Effector memory CD4-positive, alpha-beta T cell (primary cell): ENCODE measurements around the gene DCXR.

Experiments used
- DNase-seq, 3 donors: peaks; one replicate each; pipeline ENCODE4 v3.0.0-alpha.2; 2020
- H3K27ac ChIP-seq: 2 replicates; pipeline ENCODE4 v1.7.0; 2013; ENCODE audit warnings: mild to moderate bottlenecking, low read length, moderate library complexity; ENCODE audit not compliant: insufficient read depth, poor library complexity, severe bottlenecking
- H3K27me3 ChIP-seq: replicated peaks from 2 replicates; pipeline ENCODE4 v1.7.0; 2013; ENCODE audit warnings: mild to moderate bottlenecking, low read length; ENCODE audit not compliant: insufficient read depth, control insufficient read depth, poor library complexity, severe bottlenecking
- H3K36me3 ChIP-seq: 2 replicates; pipeline ENCODE4 v1.7.0; 2013; ENCODE audit warnings: mild to moderate bottlenecking, low read length, moderate library complexity; ENCODE audit not compliant: control insufficient read depth, insufficient read depth
- H3K4me1 ChIP-seq: 2 replicates; pipeline ENCODE4 v1.7.0; 2013; ENCODE audit warnings: low read length, mild to moderate bottlenecking; ENCODE audit not compliant: control insufficient read depth, insufficient read depth, poor library complexity, severe bottlenecking
- H3K4me3 ChIP-seq: 2 replicates; pipeline ENCODE4 v1.7.0; 2013; ENCODE audit warnings: low read length, low read depth, mild to moderate bottlenecking; ENCODE audit not compliant: insufficient read depth, poor library complexity, severe bottlenecking
- H3K9me3 ChIP-seq: 2 replicates; pipeline ENCODE4 v1.7.0; 2013; ENCODE audit warnings: mild to moderate bottlenecking, low read length, moderate library complexity; ENCODE audit not compliant: control insufficient read depth

The DCXR gene

GRCh38 chr17:82016061-82016874, 21.2 kb downstream of the DCXR start:
- Histone ChIP-seq H3K4me1 (peaks cover under 1% of the 10 kb centered on the region), H3K27ac (no peak overlapping the region), H3K9me3 (no peaks in the 10 kb centered on the region), H3K36me3 (peaks cover 3% of the 10 kb centered on the region), H3K27me3 (no peaks in the 10 kb centered on the region), H3K4me3 (no peak overlapping the region)
- DNase-seq, result no peak

GRCh38 chr17:82015311-82015971, 22.1 kb downstream of the DCXR start:
- no peaks in the 10 kb centered on the region for H3K4me1 ChIP-seq
- H3K4me3 ChIP-seq, result no peak overlapping the region
- H3K27ac ChIP-seq, result no peak overlapping the region
- H3K36me3 ChIP-seq, result peaks cover 3% of the 10 kb centered on the region
- no peaks in the 10 kb centered on the region for H3K27me3 ChIP-seq
- DNase-seq, result no peak
- no peaks in the 10 kb centered on the region for H3K9me3 ChIP-seq

- no peak for DNase-seq
- Histone ChIP-seq H3K9me3 (no peaks in the 10 kb centered on the region), H3K27me3 (no peaks in the 10 kb centered on the region), H3K36me3 (peaks cover 3% of the 10 kb centered on the region), H3K4me3 (no peak overlapping the region), H3K27ac (no peak overlapping the region), H3K4me1 (no peaks in the 10 kb centered on the region)
Measured at GRCh38 chr17:82014971-82015310, 22.6 kb downstream of the DCXR start.

- no peaks in the 10 kb centered on the region for H3K27me3 ChIP-seq
- H3K4me1 ChIP-seq, result no peaks in the 10 kb centered on the region
- peaks cover 3% of the 10 kb centered on the region for H3K36me3 ChIP-seq
- no peak overlapping the region for H3K4me3 ChIP-seq
- H3K9me3 ChIP-seq, result no peaks in the 10 kb centered on the region
- DNase-seq, result no peak
- H3K27ac ChIP-seq, result no peak overlapping the region
Measured at GRCh38 chr17:82014432-82014831, 23.1 kb downstream of the DCXR start.

GRCh38 chr17:82013772-82014321, 23.6 kb downstream of the DCXR start:
- Histone ChIP-seq H3K36me3 (peaks cover 3% of the 10 kb centered on the region), H3K9me3 (no peaks in the 10 kb centered on the region), H3K27ac (no peak overlapping the region), H3K4me3 (no peak overlapping the region), H3K27me3 (no peaks in the 10 kb centered on the region), H3K4me1 (no peaks in the 10 kb centered on the region)
- no peak for DNase-seq

- Histone ChIP-seq H3K36me3 (peaks cover 2% of the 10 kb centered on the region), H3K9me3 (no peaks in the 10 kb centered on the region), H3K4me1 (no peaks in the 10 kb centered on the region), H3K27me3 (no peaks in the 10 kb centered on the region), H3K27ac (no peak overlapping the region), H3K4me3 (no peak overlapping the region)
- no peak for DNase-seq
Measured at GRCh38 chr17:82013341-82013740, 24.2 kb downstream of the DCXR start.

GRCh38 chr17:82012640-82013295, 24.7 kb downstream of the DCXR start:
- Histone ChIP-seq H3K27ac (no peak overlapping the region), H3K9me3 (no peaks in the 10 kb centered on the region), H3K27me3 (no peaks in the 10 kb centered on the region), H3K4me1 (no peaks in the 10 kb centered on the region), H3K36me3 (no peaks in the 10 kb centered on the region), H3K4me3 (no peak overlapping the region)
- DNase-seq, result no peak

- no peak for DNase-seq
- H3K27ac ChIP-seq, result no peak overlapping the region
- no peak overlapping the region for H3K4me3 ChIP-seq
- H3K4me1 ChIP-seq, result no peaks in the 10 kb centered on the region
- H3K36me3 ChIP-seq, result no peaks in the 10 kb centered on the region
- no peaks in the 10 kb centered on the region for H3K27me3 ChIP-seq
- H3K9me3 ChIP-seq, result no peaks in the 10 kb centered on the region
Measured at GRCh38 chr17:82012261-82012639, 25.2 kb downstream of the DCXR start.

- DNase-seq, result no peak
- Histone ChIP-seq H3K36me3 (no peaks in the 10 kb centered on the region), H3K27me3 (no peaks in the 10 kb centered on the region), H3K27ac (no peak overlapping the region), H3K9me3 (no peaks in the 10 kb centered on the region), H3K4me3 (no peak overlapping the region), H3K4me1 (no peaks in the 10 kb centered on the region)
Measured at GRCh38 chr17:82011617-82012187, 25.8 kb downstream of the DCXR start.
